ENCODE data around the gene PRSS22.

DNA sequence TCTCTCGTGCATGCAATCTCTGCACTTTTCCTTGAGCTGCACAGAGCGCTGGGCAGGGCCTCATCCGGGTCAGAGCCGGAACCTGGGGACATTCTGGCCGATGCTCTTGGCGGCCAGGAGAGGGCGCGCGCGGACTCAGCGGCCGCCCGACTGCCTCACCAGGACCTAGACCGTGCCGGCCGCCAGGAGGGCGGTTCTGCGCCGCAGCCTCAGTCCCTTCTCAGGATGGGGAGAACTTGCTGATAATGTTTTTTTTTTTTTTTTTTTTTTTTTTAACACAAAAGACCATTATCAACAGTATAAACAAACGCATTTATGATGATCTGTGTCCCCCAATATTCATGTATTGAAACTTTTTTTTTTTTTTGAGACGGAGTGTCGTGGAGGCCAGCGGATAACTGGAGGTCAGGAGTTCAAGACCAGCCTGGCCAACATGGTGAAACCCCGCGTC, 17.0 kb upstream of the PRSS22 start:
- TF ChIP-seq, protein P1, sequence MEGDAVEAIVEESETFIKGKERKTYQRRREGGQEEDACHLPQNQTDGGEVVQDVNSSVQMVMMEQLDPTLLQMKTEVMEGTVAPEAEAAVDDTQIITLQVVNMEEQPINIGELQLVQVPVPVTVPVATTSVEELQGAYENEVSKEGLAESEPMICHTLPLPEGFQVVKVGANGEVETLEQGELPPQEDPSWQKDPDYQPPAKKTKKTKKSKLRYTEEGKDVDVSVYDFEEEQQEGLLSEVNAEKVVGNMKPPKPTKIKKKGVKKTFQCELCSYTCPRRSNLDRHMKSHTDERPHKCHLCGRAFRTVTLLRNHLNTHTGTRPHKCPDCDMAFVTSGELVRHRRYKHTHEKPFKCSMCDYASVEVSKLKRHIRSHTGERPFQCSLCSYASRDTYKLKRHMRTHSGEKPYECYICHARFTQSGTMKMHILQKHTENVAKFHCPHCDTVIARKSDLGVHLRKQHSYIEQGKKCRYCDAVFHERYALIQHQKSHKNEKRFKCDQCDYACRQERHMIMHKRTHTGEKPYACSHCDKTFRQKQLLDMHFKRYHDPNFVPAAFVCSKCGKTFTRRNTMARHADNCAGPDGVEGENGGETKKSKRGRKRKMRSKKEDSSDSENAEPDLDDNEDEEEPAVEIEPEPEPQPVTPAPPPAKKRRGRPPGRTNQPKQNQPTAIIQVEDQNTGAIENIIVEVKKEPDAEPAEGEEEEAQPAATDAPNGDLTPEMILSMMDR (IDR thresholded peaks at IDR 0.05): peak; percentile 94
- TF ChIP-seq EZH2 (IDR thresholded peaks at IDR 0.05; ENCODE audit: borderline replicate concordance, insufficient read depth, low read depth, low read length, poor library complexity, severe bottlenecking): no peak

Measured in B cell (primary cell).